PC-9 (cell line): ENCODE data around the gene POTEH.
"Not testable (repeated sequence)": the region's sequence is repeated elsewhere in the genome, so short reads cannot be mapped to it uniquely, and the experiment has no call there.

Experiments used
- CTCF ChIP-seq: fragments of 200-600 bp; sonication (generic); conservative IDR thresholded peaks from 2 replicates; pipeline ENCODE4 v1.6.1; 2017; ENCODE audit warnings: mixed run types, antibody characterized with exemption, mild to moderate bottlenecking, moderate library complexity
- EZH2 ChIP-seq: fragments of 200-600 bp; sonication (generic); IDR thresholded peaks from 2 replicates; pipeline ENCODE4 v1.8.0; 2017; ENCODE audit warnings: antibody characterized with exemption, low read depth

GRCh38 chr22:15713600-15713999 lies 23.8 kb downstream of the POTEH start:
- not testable (repeated sequence) for TF ChIP-seq CTCF, EZH2
